GM03348 (cell line): ENCODE results near the gene EEF1A2.
"Not testable (repeated sequence)": the region's sequence is repeated elsewhere in the genome, so short reads cannot be mapped to it uniquely, and the experiment has no call there.

ENCODE experiments used
- DNase-seq: peaks from one replicate; pipeline ENCODE4 v3.0.0; 2012; ENCODE audit warnings: low spot score

The EEF1A2 gene

DNA sequence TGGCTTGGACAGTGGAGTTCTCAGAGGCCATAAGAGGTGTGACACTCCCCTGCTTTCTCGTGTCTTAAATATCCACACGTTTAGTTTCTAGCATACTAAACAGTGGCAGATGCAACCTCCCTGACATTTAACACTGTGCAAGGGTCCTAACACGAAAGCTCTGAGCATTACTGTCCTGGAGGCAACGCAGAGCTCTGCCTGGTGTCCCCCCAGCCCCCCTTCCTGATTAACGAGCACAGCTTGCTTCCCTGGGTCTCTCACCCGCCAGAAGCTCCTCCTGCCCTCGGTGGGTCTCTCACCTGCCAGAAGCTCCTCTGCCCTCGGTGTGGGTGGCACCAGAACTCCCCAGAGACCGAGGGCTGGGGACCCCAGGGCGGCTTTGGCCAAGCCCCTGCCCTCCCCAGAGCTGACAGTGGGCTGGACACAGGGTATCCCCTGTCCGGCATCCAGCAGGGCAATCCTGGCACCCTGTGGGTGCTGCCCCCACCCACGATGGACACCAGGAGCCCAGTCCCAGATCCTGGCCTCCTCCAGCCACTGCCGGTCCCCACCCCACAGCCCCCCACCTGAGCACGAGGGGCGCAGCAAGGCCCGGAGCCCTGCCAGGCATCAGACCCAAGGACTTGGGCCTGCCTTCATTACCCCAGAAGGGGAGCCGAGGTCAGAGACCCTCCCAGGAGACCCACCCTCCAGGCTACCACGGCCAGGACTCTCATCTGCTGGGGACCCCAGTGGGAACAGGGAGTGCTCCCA is 14.1 kb downstream of the EEF1A2 start:
- no peak for DNase-seq

GRCh38 chr20:63484236-63484635 is 14.6 kb downstream of the EEF1A2 start:
- no peak for DNase-seq

DNA sequence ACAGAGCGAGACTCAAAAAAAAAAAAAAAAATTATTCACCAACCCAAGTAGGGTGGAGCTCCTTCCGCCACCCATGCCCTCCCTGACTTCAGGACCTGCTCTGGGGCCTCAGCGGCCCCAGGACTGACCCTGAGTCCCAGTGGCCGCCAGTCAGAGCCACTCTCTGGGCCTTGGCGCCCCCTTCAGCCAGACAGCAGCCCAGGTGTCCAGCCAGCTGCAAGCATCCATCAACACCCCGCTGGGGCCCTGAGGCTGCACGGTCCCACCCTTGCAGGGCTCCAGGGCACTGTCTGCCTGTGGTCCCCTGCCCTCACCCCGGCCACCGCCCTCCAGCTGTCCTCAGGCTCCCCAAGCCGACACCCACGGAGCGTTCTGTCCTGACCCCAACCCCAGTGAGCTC is 15.0 kb downstream of the EEF1A2 start:
- DNase-seq = no peak

DNA sequence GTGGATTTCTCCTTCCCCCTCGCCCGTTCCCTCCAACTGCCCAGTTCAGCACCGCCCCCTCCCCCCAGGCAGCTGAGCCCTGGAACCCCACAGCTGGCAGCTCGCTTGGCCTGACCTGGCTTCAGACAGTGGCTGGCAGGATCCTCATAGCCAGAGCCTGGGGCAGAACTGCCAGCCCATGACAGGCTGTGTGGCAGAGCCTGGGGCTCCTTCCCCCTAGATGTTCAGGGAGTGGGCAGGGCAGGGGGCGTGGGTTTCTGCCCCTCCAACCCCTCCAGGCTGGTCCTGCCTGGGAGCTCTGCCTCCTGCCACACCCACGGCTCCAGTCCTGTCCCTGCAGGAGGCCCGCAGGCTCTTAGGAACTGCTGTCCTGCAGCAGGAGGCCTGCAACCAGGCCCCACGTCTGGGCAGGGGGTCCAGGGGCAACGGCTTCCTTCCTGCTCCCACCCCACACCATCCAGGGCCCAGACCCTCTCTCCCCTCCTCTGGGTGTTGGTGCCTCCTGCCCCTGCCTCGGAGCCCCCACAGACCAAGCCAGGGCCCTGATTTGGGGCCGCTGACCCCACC is 16.8 kb downstream of the EEF1A2 start:
- DNase-seq = no peak

GRCh38 chr20:63481503-63481902 is 17.4 kb downstream of the EEF1A2 start:
- DNase-seq = no peak

DNA sequence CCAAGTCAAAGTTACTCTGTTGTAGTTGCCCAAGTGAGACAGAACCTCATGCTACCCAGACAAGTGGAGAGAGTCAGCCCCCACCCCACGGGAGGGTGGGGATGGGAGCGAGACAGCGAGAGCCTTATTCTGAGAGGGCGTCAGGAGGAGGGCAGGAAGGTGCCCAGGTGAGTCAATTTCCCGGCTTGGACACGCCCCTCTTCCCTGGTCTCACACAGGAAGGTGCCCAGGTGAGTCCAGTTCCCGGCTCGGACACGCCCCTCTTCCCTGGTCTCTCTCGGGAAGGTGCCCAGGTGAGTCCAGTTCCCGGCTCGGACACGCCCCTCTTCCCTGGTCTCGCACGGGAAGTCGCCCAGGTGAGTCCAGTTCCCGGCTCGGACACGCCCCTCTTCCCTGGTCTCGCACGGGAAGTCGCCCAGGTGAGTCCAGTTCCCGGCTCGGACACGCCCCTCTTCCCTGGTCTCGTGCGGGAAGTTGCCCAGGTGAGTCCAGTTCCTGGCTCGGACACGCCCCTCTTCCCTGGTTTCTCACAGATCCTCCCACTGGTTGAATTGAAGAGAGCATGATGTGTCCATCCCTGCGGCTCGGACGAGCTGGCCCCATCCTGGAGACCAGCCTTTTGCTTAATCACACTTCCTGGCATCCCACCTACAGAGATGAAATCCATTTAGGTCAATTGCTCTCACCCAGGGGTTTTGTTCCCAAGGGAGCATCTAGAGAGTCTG is 19.0 kb downstream of the EEF1A2 start:
- not testable (repeated sequence) for DNase-seq

DNA sequence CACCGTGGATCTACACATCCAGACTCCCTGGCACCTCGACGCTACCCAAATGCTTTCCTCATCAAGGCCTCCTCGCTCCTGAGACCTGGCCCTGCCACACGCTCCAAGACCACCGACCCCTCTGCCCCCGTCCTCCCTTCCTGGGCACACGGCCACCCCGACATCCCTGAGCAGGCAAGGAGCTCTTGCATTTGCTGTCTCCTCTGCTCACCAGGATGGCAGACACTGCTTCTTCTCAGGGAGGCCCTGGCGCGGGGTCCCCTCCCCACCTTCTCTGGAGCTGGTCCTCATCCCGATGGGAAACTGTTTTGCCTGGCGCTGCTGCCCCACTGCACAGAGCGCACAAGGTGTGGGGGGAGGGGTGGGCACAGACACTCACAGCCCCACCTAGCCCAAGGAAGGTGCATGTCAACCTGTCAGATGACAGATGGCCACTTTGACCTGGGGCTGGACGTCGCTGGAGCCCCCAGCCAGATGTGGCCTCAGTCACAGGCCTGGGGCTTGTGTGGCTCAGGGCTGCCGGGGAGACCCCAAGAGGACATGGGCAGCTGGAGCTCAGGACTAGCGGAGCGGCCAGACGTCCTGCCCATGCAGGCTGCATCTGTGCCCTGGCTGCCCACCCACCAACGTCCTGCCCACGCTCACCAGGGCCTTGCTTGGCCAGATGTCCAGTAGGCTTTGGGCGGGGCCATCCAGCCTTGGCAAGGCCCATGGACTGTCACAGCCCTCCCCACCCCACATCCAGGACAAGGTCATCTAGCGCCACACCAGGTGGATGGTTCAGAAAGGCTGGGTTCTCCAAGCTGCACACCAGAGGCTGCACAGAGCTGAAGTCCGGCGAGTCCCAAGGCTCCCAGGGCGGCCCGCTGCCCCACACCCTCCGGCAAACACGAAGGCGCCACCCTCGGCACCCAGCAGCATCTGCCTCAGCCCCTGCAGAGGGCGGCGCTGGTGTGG is 20.3 kb downstream of the EEF1A2 start:
- DNase-seq = no peak

DNA sequence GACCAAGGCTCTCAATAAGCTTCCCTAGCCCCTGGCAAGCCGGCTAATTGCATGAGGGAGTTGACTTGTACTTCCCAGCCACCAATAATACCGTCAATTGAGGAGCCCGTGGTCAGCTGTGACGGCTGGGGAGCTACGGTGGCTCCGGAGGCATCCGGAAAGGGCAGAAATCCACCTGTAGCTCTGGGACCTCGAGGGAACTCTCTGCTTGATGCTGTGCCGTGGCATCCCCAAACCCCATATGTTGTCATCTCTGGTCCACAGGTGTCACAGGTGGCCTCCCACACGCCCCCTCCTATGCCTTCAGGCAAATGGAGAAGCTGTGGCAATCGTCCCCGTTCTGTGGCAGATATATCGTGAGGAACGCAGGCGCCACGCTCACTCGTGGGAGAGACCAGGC is 20.9 kb downstream of the EEF1A2 start:
- no peak for DNase-seq

DNA sequence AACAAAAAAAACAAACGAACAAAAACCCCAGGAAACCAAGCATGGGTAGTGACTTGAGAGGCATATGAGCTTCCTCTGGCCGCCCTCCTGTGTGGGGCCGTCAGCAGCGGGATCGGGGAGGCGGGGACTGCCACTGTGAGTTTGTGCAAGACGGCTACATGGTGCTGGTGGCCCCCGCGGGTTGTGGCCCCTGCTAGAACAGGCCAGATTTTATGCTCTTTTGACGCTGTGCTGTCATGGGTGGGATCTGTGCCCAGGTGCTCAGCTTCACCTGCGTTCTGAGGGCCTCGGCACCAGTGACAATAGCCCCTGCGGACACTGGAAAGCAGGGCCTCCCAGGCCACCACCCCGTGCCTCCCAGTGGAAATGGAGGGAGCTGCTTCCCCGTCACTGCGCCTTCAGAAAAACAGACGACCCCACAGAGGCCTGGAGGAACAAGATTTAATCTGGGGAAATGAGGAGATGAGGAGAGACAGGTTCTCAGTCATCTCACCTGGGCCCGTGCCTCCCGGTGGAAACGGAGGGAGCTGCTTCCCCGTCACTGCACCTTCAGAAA is 21.7 kb downstream of the EEF1A2 start:
- DNase-seq = no peak

- DNase-seq = peak; percentile 71
These were observed 23.7 kb downstream of the EEF1A2 start for GRCh38 chr20:63475209-63475608.

GRCh38 chr20:63473555-63474449 is 25.1 kb downstream of the EEF1A2 start:
- no peak for DNase-seq

GRCh38 chr20:63472862-63473390 is 26.0 kb downstream of the EEF1A2 start:
- no peak for DNase-seq

- no peak for DNase-seq
These were observed 26.7 kb downstream of the EEF1A2 start, which contains the start of gene KCNQ2 for GRCh38 chr20:63471981-63472831. Gene KCNQ2 (minus strand): TSS chr20:63472655. CDS start chr20:63472463, 192 bp downstream.

- DNase-seq = no peak
These were observed 27.2 kb downstream of the EEF1A2 start for GRCh38 chr20:63471717-63471980.

- no peak for DNase-seq
These were observed 27.7 kb downstream of the EEF1A2 start for GRCh38 chr20:63471002-63471716.

DNA sequence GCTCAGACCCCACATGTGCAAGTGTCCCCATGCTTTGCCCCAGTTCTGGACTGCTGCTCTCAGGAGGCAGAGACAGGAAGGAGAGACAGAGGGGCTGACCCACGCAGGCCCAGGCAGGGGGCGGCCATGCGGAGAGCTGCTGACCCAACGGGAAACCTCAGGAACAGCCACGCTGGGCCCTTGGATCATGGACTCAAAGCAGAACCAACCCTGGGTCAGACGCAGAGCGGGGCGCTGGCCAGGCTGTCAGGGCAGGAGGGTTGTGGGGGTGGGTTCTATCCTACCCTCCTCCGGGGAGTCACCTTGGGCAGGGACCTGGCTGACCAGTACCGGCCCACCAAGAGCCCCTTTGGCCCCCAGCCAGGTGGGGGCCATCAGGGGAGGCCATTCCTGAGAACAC is 28.5 kb downstream of the EEF1A2 start:
- no peak for DNase-seq

GRCh38 chr20:63469713-63470101 is 29.2 kb downstream of the EEF1A2 start:
- no peak for DNase-seq

GRCh38 chr20:63469019-63469712 is 29.7 kb downstream of the EEF1A2 start:
- DNase-seq = no peak
